Left lobe of liver (tissue), 2 donors: ENCODE measurements around the gene PTGES. TPM values are rescaled to one million over a fixed set of nuclear protein-coding genes. Genes with fewer than 3 reads are reported as not detected.

Source experiments
- ATAC-seq: fragments of 200-7000 bp; cut with Tn5 transposase; one replicate; pipeline ENCODE4 v1.9.1; 2020; ENCODE audit warnings: mild to moderate bottlenecking, moderate library complexity
- DNase-seq: peaks from one replicate; pipeline ENCODE4 v3.0.0-alpha.2; 2020; ENCODE audit warnings: low spot score
- total RNA-seq: library from RNA; stranded (reverse); gene quantifications from one replicate; pipeline ENCODE4 v1.2.1, GENCODE V29; 2021
- donor health status: DM: no; HTN: no; CAD: no; lungs with moderate emphysema.
- donor health status: DM: no; HTN: yes; CAD: no.

PTGES gene
- total RNA-seq, 1 donor from 2014 or later = not detected

GRCh38 chr9:129720865-129721545 is 31.8 kb downstream of the PTGES start:
- ATAC-seq = no peak
- DNase-seq = no peak

- DNase-seq = no peak
These were observed 32.5 kb downstream of the PTGES start for GRCh38 chr9:129720181-129720864.

DNA sequence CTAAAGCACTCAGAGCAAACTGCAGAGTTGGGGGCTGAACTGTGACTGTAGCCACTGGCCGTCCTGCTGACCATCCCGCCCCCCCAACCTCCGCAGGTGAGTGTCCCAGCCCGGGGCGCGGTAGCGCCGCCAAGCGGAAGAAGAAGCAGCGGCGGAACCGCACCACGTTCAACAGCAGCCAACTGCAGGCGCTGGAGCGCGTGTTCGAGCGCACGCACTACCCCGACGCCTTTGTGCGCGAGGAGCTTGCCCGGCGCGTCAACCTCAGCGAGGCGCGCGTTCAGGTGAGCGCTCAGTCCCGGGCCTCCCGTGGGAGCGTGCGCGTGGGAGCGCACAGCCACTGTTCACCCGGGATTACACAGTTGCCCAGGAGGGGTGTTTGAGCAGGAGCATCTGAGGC is 33.7 kb downstream of the PTGES start:
- DNase-seq = no peak
- no peak for ATAC-seq

More at GRCh38 chr9:129720181-129720864, 32.5 kb downstream of the PTGES start:
- no peak for ATAC-seq

GRCh38 chr9:129718647-129719046 is 34.2 kb downstream of the PTGES start:
- DNase-seq (no peak), ATAC-seq (no peak)

- DNase-seq = no peak
- no peak for ATAC-seq
These were observed 34.9 kb downstream of the PTGES start for GRCh38 chr9:129717991-129718390.

- ATAC-seq = no peak
- DNase-seq = no peak
These were observed 36.8 kb downstream of the PTGES start for GRCh38 chr9:129716091-129716490.

DNA sequence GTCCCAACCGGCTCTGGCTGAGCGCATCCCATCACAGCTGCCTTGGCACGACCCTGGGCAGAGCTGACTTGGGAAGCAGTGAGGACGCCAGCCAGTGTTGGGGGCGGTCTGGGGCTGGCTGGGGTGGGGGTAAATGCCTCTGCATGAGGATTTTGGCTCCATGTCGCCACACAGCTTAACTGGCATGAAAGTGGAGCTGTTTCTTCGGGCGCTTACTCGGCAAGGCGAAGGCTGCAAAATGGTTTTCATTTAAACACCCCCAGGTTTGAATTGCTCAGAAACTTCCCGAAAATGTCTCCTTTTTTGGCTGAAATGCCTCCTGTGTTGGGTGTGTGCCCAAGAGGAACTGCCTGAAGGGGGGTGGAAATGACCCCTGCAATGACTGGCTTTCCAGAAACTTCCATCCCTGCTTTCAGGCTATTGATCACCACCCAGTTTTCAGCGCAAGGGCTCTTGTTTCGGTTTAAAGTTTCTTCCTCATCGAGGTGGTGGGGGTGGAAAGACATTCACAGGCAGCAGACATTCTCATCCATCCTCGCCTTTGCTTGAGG is 38.3 kb downstream of the PTGES start:
- ATAC-seq (no peak), DNase-seq (no peak)

DNA sequence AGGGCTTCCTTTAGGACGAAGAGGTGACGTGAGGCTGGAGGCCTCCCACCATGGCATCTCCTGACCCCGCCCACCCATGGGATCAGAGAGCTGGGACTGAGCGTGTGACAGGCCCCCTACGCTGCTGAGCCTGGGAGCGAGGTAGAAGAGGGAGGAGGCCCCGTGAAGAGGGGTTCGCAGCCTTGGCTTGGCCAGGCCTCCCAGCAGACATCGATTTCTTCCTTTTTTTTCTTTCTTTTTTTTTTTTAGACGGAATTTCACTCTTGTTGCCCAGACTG is 39.5 kb downstream of the PTGES start:
- DNase-seq = no peak
- ATAC-seq = no peak

DNA sequence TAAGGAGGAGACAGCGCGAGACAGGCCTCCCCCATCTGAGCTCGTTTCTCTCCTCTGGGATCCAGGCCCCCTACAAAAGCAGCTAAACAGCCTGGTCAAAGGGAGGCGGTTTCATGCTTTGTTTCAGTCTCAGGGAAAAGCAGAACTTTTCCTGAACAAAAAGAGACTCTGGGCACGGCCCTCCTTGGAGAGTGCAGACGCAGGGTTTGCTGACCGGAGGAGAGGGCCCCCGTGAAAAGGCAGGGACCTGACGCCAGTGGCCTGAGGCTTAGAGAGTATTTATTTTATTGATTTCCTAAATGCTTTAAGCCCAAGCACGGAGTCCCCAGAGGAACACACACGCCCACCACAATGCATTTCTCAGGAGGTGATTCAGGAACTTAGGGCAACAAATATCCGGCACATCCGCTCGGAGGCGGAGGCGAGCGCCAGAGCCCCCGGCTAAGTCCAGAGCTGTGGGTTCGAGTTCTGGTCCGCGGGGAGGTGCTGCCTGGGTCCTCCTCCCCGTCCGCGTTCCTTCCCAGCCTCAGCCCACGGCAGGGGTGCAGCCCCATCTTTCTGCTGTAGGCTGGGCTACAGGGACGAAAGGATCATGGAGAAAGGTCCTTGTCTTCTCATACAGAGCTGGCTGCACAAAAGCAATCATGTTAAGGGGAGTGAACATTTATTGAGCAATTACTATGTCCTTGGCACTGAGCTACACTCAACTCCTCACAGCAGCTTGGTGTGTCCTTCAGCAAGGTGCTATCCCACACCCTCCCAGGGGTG is 40.0 kb downstream of the PTGES start:
- ATAC-seq = no peak
- DNase-seq = no peak

- DNase-seq (no peak), ATAC-seq (no peak)
These were observed 42.7 kb downstream of the PTGES start for GRCh38 chr9:129710169-129710453.

GRCh38 chr9:129709438-129710168 is 43.2 kb downstream of the PTGES start:
- DNase-seq (no peak), ATAC-seq (no peak)

- DNase-seq = no peak
- ATAC-seq = no peak
These were observed 44.0 kb downstream of the PTGES start for GRCh38 chr9:129708793-129709192.

GRCh38 chr9:129704807-129705206 is 48.0 kb downstream of the PTGES start:
- DNase-seq (no peak), ATAC-seq (no peak)

DNA sequence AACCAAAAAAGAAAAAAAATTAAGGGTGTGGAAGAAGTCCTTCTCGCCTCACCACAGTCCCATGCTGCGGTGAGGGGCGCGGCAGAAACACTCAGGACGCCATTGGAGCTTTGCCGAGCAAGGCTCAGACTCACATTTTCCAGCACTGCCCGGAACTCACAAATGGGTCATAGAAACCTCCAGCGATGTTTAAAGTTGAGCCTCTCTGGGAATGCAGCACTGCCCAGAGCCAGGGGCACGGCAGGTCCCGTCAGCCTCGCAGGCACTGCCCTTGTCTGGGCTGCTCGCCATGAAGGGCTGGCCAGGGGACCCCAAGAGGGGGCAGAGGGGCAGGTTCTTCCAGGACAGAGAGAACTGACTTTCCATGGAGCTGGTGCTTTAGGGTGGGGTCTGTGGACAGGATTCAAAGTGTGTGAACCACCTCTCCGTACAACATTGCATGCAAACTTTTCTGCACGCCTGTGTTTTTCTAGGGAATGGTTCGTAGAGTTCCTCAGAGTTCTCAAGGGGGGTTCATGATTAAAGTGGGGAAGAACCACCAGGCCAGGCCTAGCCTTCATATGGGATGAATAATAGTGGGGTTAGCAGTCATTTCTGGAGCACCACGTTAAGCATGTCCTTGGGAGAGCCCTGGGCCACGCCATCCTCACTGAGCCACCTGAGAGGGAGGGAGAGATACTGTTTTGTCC is 49.0 kb downstream of the PTGES start:
- no peak for DNase-seq
- ATAC-seq = no peak

DNA sequence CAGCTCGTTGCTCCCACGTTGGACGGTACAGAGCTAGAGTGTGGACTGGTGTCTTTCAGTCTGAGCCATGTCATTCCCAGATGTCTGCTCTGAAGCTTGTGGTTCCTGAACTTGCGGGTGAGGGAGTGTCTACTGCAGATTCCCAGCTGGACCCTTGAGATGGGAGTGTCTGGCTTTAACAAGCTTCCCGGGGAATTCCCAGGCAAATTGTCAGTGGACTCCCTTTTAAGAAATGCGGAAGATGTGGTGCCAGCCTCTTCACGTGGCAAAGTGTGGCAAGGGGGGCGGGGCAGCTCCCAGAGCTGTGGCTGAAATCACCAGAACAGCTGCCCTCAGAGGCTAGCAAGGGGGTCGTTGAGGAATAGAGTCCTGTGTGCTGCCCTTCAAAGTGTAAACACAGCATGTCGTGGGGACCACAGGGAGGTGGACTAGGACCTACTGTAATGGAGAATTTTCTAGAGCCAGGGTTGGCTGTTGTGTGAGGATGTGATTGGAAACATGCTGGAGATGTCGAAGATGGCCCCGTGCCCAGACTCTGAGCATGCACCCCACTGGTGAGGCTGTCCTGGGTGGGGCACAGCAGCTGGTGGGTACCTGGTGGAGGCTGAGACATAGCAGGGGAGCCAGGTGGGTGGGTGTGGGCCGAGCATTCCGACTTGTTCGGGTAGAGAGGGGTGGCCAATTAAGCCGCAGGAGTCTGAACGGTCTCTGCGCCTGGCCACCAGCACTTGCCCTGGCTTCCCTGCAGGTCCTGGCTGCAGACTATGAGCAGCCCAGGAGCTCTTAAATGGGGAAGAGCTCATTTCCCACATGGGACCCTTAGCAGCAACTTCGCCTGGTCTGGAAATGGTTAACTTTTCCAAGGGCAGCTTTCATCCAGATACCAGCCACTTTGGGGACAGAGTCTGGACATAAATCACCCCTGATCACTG is 50.0 kb downstream of the PTGES start:
- DNase-seq (no peak), ATAC-seq (no peak)

GRCh38 chr9:129701549-129701948 is 51.3 kb downstream of the PTGES start:
- DNase-seq = no peak
- no peak for ATAC-seq

DNA sequence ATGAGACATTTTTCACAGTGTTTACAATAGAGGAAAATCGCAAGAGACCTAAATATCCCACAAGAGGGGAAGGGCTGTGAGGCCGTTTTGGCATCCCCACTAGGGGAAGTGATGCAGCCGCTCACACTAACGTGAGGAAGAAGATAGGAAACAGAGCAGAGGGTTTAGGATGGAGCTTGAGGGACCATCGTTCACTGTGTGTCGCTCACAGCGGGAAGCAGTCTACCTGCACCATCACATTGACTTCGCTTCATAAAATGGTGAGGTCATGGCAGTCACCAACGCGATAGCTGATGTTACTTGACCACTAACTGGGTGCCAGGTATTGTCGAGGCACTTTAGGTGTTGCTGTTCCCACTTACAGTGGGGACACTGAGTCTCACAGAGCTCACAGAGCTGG is 51.8 kb downstream of the PTGES start:
- DNase-seq (no peak), ATAC-seq (no peak)

GRCh38 chr9:129698254-129698757 is 54.5 kb downstream of the PTGES start:
- no peak for ATAC-seq

DNA sequence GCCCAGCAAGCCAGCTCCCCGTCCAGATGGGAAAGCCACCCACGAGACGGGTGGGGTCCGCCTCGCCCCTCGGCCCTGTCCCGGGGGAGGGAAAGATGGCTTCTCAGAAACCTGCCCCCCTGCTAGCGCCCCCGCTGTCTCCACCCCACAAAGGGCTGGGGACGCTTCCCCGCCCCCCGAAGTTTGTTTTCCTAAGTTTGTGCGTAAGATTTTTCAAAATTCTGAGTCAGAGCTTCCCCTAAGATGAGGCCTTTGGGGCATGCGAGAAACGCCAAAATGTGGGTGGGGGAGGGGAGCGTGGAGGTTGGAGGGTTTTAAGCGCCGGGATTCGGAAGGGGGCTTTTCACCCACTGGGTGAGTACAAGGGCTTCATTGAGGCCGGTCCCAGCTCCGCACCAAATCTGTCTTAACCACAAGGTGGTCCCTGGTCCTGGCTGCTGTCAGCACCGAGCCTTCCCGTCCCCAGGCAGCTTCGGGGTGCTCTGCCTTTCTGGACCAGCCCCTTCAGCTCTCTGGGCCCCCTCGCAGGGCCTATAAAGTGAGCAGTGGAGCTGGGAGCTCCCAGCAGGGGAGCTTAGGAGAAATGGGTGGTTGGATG is 55.1 kb downstream of the PTGES start:
- no peak for ATAC-seq
- no peak for DNase-seq

More at GRCh38 chr9:129698254-129698757, 54.5 kb downstream of the PTGES start:
- DNase-seq = no peak
